ENCODE data around the gene ALCAM.

Gene ALCAM

GRCh38 chr3:105429034-105429762, 62.5 kb downstream of the ALCAM start:
- DNase-seq (ENCODE audit: low read depth) = no peak

- DNase-seq (ENCODE audit: low read depth) = no peak
These were observed 63.7 kb downstream of the ALCAM start for GRCh38 chr3:105430455-105430854.

GRCh38 chr3:105431200-105431599, 64.5 kb downstream of the ALCAM start:
- no peak for DNase-seq (ENCODE audit: low read depth)

- DNase-seq (ENCODE audit: low read depth) = no peak
These were observed 68.6 kb downstream of the ALCAM start for GRCh38 chr3:105435277-105435676.

- no peak for DNase-seq (ENCODE audit: low read depth)
These were observed 70.0 kb downstream of the ALCAM start for GRCh38 chr3:105436687-105437086.

GRCh38 chr3:105440113-105440512, 73.4 kb downstream of the ALCAM start:
- DNase-seq (ENCODE audit: low read depth) = no peak

GRCh38 chr3:105444725-105445124, 78.0 kb downstream of the ALCAM start:
- DNase-seq (ENCODE audit: low read depth) = no peak

GRCh38 chr3:105448338-105448982, 81.8 kb downstream of the ALCAM start:
- DNase-seq (ENCODE audit: low read depth) = no peak

GRCh38 chr3:105449414-105449813, 82.7 kb downstream of the ALCAM start:
- no peak for DNase-seq (ENCODE audit: low read depth)

- DNase-seq (ENCODE audit: low read depth) = no peak
These were observed 89.3 kb downstream of the ALCAM start for GRCh38 chr3:105456017-105456416.

- no peak for DNase-seq (ENCODE audit: low read depth)
These were observed 92.0 kb downstream of the ALCAM start for GRCh38 chr3:105458518-105459215.

- no peak for DNase-seq (ENCODE audit: low read depth)
These were observed 93.0 kb downstream of the ALCAM start for GRCh38 chr3:105459566-105460290.

- no peak for DNase-seq (ENCODE audit: low read depth)
These were observed 96.9 kb downstream of the ALCAM start for GRCh38 chr3:105463620-105464019.

- no peak for DNase-seq (ENCODE audit: low read depth)
These were observed 98.6 kb downstream of the ALCAM start for GRCh38 chr3:105465251-105465853.

GRCh38 chr3:105466072-105466471, 99.4 kb downstream of the ALCAM start:
- no peak for DNase-seq (ENCODE audit: low read depth)

- no peak for DNase-seq (ENCODE audit: low read depth)
These were observed 100.0 kb downstream of the ALCAM start for GRCh38 chr3:105466495-105467404.

- no peak for DNase-seq (ENCODE audit: low read depth)
These were observed 104.1 kb downstream of the ALCAM start for GRCh38 chr3:105470851-105471250.

GRCh38 chr3:105473521-105474223, 107.0 kb downstream of the ALCAM start:
- no peak for DNase-seq (ENCODE audit: low read depth)

GRCh38 chr3:105480768-105481167, 114.1 kb downstream of the ALCAM start:
- no peak for DNase-seq (ENCODE audit: low read depth)

GRCh38 chr3:105483476-105483875, 116.8 kb downstream of the ALCAM start:
- no peak for DNase-seq (ENCODE audit: low read depth)

All from T-helper 22 cell (primary cell).